Measurements from ENCODE around the gene QRFP.

DNA sequence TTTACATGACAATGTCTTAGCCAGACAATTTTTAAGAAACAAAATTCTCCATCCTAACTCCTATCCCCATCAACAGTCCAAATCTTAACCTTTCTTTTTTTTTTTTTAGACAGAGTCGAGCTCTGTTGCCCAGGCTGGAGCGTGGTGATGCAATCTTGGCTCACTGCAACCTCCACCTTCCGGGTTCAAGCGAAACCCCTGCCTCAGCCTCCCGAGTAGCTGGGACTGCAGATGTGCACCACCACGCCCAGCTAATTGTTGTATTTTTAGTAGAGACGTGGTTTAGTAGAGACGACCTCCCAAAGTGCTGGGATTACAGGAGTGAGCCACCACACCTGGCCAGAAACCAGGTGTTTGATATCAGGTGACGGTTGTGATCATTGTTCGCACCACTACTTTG lies 51.4 kb downstream of the QRFP start:
- TF ChIP-seq CTCF (IDR thresholded peaks at IDR 0.05; ENCODE audit: poor library complexity, severe bottlenecking) (no peak), POLR2AphosphoS5 (IDR thresholded peaks at IDR 0.05) (no peak), SMC3 (conservative IDR thresholded peaks at IDR 0.05; ENCODE audit: poor library complexity) (no peak), MXI1 (conservative IDR thresholded peaks at IDR 0.05; ENCODE audit: poor library complexity, severe bottlenecking) (no peak), TAF1 (IDR thresholded peaks at IDR 0.05; ENCODE audit: low read depth) (no peak), EZH2 (IDR thresholded peaks at IDR 0.05; ENCODE audit: borderline replicate concordance, insufficient read depth, low read length, poor library complexity, severe bottlenecking) (no peak), RAD21 (conservative IDR thresholded peaks at IDR 0.05) (no peak), EP300 (conservative IDR thresholded peaks at IDR 0.05; ENCODE audit: poor library complexity, severe bottlenecking) (no peak)
- TF ChIP-seq, protein P1, sequence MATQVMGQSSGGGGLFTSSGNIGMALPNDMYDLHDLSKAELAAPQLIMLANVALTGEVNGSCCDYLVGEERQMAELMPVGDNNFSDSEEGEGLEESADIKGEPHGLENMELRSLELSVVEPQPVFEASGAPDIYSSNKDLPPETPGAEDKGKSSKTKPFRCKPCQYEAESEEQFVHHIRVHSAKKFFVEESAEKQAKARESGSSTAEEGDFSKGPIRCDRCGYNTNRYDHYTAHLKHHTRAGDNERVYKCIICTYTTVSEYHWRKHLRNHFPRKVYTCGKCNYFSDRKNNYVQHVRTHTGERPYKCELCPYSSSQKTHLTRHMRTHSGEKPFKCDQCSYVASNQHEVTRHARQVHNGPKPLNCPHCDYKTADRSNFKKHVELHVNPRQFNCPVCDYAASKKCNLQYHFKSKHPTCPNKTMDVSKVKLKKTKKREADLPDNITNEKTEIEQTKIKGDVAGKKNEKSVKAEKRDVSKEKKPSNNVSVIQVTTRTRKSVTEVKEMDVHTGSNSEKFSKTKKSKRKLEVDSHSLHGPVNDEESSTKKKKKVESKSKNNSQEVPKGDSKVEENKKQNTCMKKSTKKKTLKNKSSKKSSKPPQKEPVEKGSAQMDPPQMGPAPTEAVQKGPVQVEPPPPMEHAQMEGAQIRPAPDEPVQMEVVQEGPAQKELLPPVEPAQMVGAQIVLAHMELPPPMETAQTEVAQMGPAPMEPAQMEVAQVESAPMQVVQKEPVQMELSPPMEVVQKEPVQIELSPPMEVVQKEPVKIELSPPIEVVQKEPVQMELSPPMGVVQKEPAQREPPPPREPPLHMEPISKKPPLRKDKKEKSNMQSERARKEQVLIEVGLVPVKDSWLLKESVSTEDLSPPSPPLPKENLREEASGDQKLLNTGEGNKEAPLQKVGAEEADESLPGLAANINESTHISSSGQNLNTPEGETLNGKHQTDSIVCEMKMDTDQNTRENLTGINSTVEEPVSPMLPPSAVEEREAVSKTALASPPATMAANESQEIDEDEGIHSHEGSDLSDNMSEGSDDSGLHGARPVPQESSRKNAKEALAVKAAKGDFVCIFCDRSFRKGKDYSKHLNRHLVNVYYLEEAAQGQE (IDR thresholded peaks at IDR 0.05; ENCODE audit: borderline replicate concordance), result no peak

Measured in neural cell (in vitro differentiated cells).